Body of pancreas (tissue), 4 donors: ENCODE data around the gene PEAR1. TPM values are rescaled to one million over a fixed set of nuclear protein-coding genes. Genes with fewer than 3 reads are reported as not detected.

ENCODE experiments used
- ATAC-seq: fragments of 150-250 bp; one replicate; pipeline ENCODE4 v1.9.1; 2016
- DNase-seq, 4 donors: peaks; one replicate each; pipeline ENCODE4 v3.0.0-alpha.2; 2019
- H3K27ac ChIP-seq, 4 donors: fragments of 200-600 bp; sonication (generic); 1 replicate in 3 of 4; 2 replicates in 1 of 4; pipeline versions ENCODE4 v1.5.1 to v1.6.1; 2016 to 2019; ENCODE audit warnings: mild to moderate bottlenecking in 1 of 4, mixed read lengths in 1 of 4, moderate library complexity in 1 of 4
- H3K27me3 ChIP-seq, 2 donors: fragments of 200-600 bp; sonication (generic); one replicate each; pipeline ENCODE4 v1.6.0; 2016; ENCODE audit warnings: mild to moderate bottlenecking in 1 of 2
- H3K36me3 ChIP-seq, 2 donors: fragments of 200-600 bp; sonication (generic); replicated peaks in 1 of 2; 2 replicates each; pipeline ENCODE4 v1.5.1; 2016; ENCODE audit warnings: low read depth in 2 of 2; ENCODE audit not compliant: insufficient read depth in 1 of 2
- H3K4me1 ChIP-seq: fragments of 200-600 bp; sonication (generic); one replicate; pipeline ENCODE4 v1.6.0; 2016
- H3K4me3 ChIP-seq, 2 donors: fragments of 200-600 bp; sonication (generic); 1 replicate in 1 of 2; 2 replicates in 1 of 2; pipeline ENCODE4 v1.5.1; 2016 to 2019
- H3K9me3 ChIP-seq, 3 donors: fragments of 200-600 bp; sonication (generic); 1 replicate in 2 of 3; 2 replicates in 1 of 3; pipeline ENCODE4 v1.5.1; 2016
- POLR2A ChIP-seq, 3 donors: fragments of 450-650 bp; IDR thresholded peaks; one replicate each; pipeline ENCODE4 v1.6.1; 2016; ENCODE audit warnings: antibody characterized with exemption in 3 of 3, mild to moderate bottlenecking in 2 of 3
- WGBS, 2 donors: methylation state at CpG; one replicate each; pipeline ENCODE4 v1.1.5; 2017; 5-methylcytosine and 5-hydroxymethylcytosine counted together
- intact Hi-C: fragments of 100-400 bp; cut with DNase I; formaldehyde crosslinking; loops from one replicate; pipeline ENCODE4 v1.15.1; 2023
- total RNA-seq, 2 donors: library from RNA; depleted of rRNA; stranded (reverse); fragments of >200 nt; gene quantifications; one replicate each; pipeline ENCODE4 v1.1.0, GENCODE V29; 2016
- TF ChIP-seq, protein P1 (sequence below), 7 experiments: fragments of 450-650 bp in 4 of 7; fragments of 200-600 bp in 3 of 7; sonication (generic) in 3 of 7; IDR thresholded peaks; one replicate each; pipeline ENCODE4 v1.5.1; 2016 to 2019; ENCODE audit warnings: antibody characterized with exemption in 7 of 7

Gene PEAR1
- total RNA-seq, 2 donors from 2014 or later = 5.2 to 7.6 TPM

DNA sequence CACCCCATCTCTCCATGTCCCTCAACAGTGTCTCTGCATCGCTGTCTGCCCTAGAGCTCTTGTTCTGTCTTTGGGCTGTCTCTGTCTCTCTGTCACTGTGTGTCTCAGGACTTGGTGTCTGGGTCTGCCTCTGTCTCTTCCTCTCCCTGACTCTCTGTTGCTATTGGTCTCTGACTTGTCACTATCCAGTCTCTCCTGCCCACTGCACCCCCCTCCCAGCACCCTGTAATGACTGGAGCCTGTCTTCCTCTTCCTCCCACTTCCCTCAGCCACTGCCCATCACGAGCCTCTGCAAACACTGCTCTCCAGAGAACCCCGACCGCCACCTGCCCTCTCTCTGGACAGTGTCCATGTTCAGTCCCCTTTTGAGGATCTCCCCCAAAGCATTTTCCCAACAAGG is 12.1 kb downstream of the PEAR1 start:
- 39 to 49% methylated on average over 4 of the region's 4 CpGs for WGBS, 2 donors
- DNase-seq (no peak), ATAC-seq (no peak)
- Histone ChIP-seq H3K9me3 (no peaks in the 10 kb centered on the region), H3K36me3 (no peaks in the 10 kb centered on the region), H3K27ac (no peak overlapping the region), H3K4me3 (no peak overlapping the region), H3K4me1 (peaks cover 19% of the 10 kb centered on the region), H3K27me3 (no peaks in the 10 kb centered on the region)
- TF ChIP-seq, protein P1, sequence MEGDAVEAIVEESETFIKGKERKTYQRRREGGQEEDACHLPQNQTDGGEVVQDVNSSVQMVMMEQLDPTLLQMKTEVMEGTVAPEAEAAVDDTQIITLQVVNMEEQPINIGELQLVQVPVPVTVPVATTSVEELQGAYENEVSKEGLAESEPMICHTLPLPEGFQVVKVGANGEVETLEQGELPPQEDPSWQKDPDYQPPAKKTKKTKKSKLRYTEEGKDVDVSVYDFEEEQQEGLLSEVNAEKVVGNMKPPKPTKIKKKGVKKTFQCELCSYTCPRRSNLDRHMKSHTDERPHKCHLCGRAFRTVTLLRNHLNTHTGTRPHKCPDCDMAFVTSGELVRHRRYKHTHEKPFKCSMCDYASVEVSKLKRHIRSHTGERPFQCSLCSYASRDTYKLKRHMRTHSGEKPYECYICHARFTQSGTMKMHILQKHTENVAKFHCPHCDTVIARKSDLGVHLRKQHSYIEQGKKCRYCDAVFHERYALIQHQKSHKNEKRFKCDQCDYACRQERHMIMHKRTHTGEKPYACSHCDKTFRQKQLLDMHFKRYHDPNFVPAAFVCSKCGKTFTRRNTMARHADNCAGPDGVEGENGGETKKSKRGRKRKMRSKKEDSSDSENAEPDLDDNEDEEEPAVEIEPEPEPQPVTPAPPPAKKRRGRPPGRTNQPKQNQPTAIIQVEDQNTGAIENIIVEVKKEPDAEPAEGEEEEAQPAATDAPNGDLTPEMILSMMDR (IDR thresholded peaks at IDR 0.05) = no peak
- no peak for TF ChIP-seq POLR2A (IDR thresholded peaks at IDR 0.05)
- intact Hi-C loops = no loop called here

- Histone ChIP-seq H3K27me3 (no peaks in the 10 kb centered on the region), H3K36me3 (no peaks in the 10 kb centered on the region), H3K4me1 (peaks cover 19% of the 10 kb centered on the region), H3K9me3 (no peaks in the 10 kb centered on the region), H3K4me3 (no peak overlapping the region), H3K27ac (no peak overlapping the region)
- DNase-seq = no peak
- intact Hi-C loops = no loop called here
- 88% methylated on average over 9 to 15 of the region's 16 CpGs for whole genome bisulfite sequencing, 2 donors
- ATAC-seq = no peak
- TF ChIP-seq POLR2A (IDR thresholded peaks at IDR 0.05) = no peak
- TF ChIP-seq, protein P1 (IDR thresholded peaks at IDR 0.05) = no peak
These were observed 12.8 kb downstream of the PEAR1 start for GRCh38 chr1:156906206-156906906.

DNA sequence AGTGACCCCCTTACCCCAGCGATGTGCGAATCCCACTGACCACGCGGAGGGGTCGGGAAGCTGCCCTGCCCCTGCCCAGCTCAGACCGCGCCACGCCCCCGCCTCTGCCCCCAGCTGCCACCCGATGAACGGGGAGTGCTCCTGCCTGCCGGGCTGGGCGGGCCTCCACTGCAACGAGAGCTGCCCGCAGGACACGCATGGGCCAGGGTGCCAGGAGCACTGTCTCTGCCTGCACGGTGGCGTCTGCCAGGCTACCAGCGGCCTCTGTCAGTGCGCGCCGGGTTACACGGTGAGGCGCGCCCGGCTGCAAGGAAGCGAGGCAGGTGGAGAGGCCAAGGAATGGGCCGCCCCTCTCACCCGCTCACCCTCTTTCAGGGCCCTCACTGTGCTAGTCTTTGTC is 15.0 kb downstream of the PEAR1 start:
- intact Hi-C loops = no loop called here
- TF ChIP-seq, protein P1 (IDR thresholded peaks at IDR 0.05) = no peak
- TF ChIP-seq POLR2A (IDR thresholded peaks at IDR 0.05) = no peak
- H3K27me3 ChIP-seq = no peaks in the 10 kb centered on the region
- ATAC-seq (no peak), DNase-seq (no peak)
- H3K9me3 ChIP-seq = no peaks in the 10 kb centered on the region
- H3K36me3 ChIP-seq = no peaks in the 10 kb centered on the region
- WGBS, 2 donors = 49 to 83% methylated on average over 2 to 29 of the region's 29 CpGs
- H3K27ac ChIP-seq = no peak overlapping the region
- no peak overlapping the region for H3K4me3 ChIP-seq
- H3K4me1 ChIP-seq = peaks cover 19% of the 10 kb centered on the region

DNA sequence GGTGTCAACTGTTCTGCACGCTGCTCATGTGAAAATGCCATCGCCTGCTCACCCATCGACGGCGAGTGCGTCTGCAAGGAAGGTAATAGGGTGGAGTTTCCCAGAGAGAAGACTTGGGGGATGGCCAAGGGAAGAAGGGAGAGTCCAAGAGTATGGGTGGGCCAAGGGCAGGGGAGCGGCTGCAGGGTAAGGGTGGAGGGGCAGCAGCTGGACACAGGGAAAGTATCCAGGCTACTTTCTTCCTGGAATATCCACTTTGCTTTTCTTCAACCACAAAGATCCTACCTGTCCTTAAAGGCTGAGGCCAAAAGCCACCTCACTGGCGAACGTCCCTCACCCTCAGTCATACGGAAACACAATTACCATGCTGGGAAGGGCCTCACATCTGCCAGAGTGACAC is 15.4 kb downstream of the PEAR1 start:
- peaks cover 19% of the 10 kb centered on the region for H3K4me1 ChIP-seq
- 58 to 74% methylated on average over 10 of the region's 10 CpGs for WGBS, 2 donors
- ATAC-seq = no peak
- DNase-seq = no peak
- TF ChIP-seq, protein P1 (IDR thresholded peaks at IDR 0.05) = no peak
- TF ChIP-seq POLR2A (IDR thresholded peaks at IDR 0.05) = no peak
- no peaks in the 10 kb centered on the region for H3K9me3 ChIP-seq
- no peak overlapping the region for H3K27ac ChIP-seq
- no peak overlapping the region for H3K4me3 ChIP-seq
- no peaks in the 10 kb centered on the region for H3K27me3 ChIP-seq
- H3K36me3 ChIP-seq = no peaks in the 10 kb centered on the region
- intact Hi-C loops = no loop called here

DNA sequence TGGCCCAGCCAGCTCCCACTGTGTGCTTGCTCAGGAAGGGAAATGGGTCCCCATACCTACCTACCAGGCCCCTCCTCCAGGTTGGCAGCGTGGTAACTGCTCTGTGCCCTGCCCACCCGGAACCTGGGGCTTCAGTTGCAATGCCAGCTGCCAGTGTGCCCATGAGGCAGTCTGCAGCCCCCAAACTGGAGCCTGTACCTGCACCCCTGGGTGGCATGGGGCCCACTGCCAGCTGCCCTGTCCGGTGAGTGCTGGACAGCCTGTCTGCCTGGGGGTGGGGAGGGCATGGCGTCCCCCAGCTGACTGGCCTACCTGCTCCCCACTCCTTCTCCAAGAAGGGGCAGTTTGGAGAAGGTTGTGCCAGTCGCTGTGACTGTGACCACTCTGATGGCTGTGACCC is 16.2 kb downstream of the PEAR1 start:
- Histone ChIP-seq H3K36me3 (no peaks in the 10 kb centered on the region), H3K27me3 (no peaks in the 10 kb centered on the region), H3K27ac (no peak overlapping the region), H3K4me1 (peaks cover 19% of the 10 kb centered on the region), H3K9me3 (no peaks in the 10 kb centered on the region), H3K4me3 (no peak overlapping the region)
- ATAC-seq (no peak), DNase-seq (no peak)
- WGBS, 2 donors = 75% methylated on average over 2 to 5 of the region's 5 CpGs
- intact Hi-C loops = no loop called here
- TF ChIP-seq, protein P1 (IDR thresholded peaks at IDR 0.05) = no peak
- no peak for TF ChIP-seq POLR2A (IDR thresholded peaks at IDR 0.05)
